ELF-1 (cell line): ENCODE data around the gene ILK.

ENCODE experiments used
- DNase-seq: peaks from one replicate; pipeline ENCODE4 v3.0.0-alpha.2; 2016; ENCODE audit warnings: low read depth, low spot score

The ILK gene

DNA sequence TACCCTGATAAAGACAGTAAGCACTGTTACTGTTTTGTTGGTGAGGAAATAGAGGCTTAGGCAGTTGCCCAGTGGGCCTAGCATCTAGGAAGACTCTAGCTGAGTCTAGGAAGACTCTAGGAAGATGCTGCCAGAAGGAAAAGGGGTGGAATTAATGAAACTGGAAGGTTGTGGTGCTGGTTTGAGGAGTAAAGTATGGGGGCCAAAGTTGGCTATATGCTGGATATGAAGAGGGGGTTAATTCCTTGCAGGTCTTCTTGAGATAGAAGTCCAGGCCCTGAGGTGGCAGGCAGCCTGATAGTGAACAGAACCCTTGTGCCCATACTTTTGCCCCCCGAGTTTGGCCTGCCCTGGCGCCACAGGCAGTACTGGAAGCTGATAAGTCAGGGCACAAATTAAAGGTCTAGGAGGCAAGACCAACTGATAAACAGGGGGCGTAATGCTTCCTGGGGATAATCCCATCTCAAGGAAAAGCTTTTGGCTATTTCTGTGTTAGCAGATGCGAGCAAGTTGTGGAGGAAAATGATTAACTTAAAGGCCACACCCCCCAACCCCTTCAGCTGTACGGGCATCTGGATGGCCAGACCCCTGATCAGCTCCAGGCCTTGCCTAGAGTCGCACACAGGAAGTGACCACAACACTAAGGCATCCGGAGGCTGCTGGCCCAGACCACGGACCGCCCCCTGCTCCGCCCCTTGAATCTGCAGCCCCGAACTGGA lies 3.1 kb downstream of the ILK start:
- peak; percentile 97 for DNase-seq

- no peak for DNase-seq
These were observed 3.7 kb downstream of the ILK start for GRCh38 chr11:6607190-6607795.

DNA sequence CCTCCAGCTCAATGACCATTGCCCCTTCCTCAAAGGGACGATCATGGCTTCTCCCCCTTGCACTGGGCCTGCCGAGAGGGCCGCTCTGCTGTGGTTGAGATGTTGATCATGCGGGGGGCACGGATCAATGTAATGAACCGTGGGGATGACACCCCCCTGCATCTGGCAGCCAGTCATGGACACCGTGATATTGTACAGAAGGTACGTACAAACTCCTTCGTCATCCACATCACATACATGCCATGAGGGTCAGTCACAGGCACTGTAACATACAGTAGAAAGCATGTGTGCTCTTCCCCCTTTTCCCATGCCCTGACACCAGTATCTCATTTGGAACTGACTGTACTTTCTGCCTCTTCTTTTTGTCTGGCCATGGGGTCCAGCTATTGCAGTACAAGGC lies 4.4 kb downstream of the ILK start:
- DNase-seq, result no peak

DNA sequence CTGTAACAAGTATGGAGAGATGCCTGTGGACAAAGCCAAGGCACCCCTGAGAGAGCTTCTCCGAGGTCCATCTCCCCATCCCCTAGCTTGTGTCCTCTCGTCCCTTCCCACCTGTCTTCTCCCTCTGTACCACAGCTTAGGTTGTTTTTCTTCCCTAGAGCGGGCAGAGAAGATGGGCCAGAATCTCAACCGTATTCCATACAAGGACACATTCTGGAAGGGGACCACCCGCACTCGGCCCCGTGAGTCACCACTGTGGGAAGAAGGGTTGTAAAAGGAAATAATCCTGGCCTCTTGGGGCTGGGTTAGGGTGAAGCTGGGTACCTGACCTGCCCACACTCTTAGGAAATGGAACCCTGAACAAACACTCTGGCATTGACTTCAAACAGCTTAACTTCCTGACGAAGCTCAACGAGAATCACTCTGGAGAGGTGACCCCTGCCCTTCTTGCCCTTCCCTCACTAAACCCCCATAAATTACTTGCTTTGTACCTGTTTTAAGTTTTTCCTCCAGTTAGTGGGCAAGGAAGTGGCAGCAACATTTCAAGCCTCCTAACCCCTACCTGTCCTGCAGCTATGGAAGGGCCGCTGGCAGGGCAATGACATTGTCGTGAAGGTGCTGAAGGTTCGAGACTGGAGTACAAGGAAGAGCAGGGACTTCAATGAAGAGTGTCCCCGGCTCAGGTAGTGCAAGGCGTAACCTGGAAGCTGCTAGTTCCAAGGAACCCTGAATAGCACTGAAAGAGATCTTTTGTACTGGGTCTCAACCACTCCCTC lies 5.3 kb downstream of the ILK start:
- DNase-seq, result no peak

DNA sequence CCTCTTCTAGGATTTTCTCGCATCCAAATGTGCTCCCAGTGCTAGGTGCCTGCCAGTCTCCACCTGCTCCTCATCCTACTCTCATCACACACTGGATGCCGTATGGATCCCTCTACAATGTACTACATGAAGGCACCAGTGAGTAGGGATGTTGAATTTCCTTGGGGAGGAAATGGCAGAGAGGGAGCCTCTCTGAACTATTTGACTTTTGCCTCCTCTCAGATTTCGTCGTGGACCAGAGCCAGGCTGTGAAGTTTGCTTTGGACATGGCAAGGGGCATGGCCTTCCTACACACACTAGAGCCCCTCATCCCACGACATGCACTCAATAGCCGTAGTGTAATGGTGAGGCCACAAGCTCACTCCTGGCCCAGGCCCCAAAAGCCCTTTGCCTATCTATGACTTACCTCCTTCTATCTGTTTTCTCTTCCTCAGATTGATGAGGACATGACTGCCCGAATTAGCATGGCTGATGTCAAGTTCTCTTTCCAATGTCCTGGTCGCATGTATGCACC lies 6.0 kb downstream of the ILK start:
- no peak for DNase-seq

GRCh38 chr11:6610591-6610990 lies 7.0 kb downstream of the ILK start:
- no peak for DNase-seq

- DNase-seq, result peak; percentile 30
These were observed 7.8 kb downstream of the ILK start for GRCh38 chr11:6611092-6611962.

DNA sequence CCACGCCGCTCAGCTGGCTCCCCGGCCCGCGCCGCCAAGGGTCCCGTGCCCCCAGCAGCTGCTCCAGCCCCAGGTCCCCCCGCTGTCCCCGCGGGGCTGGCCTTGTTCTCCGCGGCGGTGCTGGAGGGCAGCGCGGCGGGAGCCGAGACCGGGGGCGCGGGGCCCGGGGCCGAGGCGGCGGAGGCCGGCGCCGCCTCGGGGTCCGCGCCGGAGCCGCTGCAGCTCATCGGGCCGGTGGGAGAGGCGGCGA lies 8.3 kb downstream of the ILK start:
- no peak for DNase-seq

- DNase-seq, result peak; percentile 97
These were observed 8.9 kb downstream of the ILK start, which contains the start of gene TAF10 for GRCh38 chr11:6612213-6613041. Gene TAF10 (minus strand): TSS chr11:6612216. CDS start chr11:6612189, 27 bp downstream.

GRCh38 chr11:6613496-6613895 lies 9.9 kb downstream of the ILK start:
- no peak for DNase-seq

GRCh38 chr11:6614446-6614845 lies 10.9 kb downstream of the ILK start:
- no peak for DNase-seq

DNA sequence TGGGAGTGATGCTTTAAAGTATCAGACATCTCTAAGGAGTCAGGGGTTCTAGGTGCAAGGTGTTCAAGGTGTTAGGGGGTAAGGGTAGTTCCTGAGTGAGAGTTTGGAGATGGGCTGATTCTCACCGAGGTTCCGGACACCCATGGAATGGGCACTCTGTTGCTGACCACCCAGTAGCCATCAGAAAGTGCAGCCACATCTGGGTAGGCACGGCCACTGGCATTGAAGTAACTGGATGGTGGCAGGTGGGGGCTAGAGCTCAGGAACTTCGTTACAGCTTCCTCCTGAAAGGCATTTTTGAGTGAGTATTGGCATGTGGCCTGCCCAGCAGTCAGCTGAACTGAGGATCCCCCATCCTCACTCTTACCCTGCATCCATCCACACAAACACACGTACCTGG lies 11.5 kb downstream of the ILK start:
- no peak for DNase-seq

- no peak for DNase-seq
These were observed 12.5 kb downstream of the ILK start for GRCh38 chr11:6615882-6616585.

DNA sequence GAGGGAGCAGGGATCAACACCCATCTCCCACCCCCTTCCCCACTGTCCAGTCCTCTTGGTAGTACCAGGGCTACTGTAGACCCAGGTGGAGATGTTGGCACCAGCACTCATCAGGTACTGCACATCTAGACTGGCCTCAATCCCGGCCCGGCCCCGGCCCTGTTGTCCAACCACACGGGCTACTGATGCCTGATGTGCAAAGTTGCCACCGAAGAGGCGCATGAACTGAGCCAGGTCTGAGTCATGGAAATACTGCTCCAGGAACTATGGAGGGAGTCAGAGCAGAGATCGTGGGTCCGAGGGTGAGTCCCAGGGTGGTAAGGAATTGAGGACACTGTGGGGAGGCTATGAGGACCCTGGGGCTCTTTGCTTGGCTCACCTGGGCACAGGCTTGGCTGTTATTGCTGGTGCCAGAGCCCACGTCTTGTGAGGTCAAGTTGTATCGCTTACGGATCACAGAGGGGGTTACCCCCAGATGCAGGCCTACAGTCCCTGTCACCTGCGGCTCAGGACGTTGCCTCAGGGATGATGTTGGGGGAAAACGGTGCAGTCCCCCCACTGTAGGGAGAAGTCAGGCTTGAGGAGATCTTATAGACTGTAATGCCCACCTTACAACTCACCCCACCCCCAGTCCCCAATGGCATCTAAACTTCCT lies 13.1 kb downstream of the ILK start:
- no peak for DNase-seq

- no peak for DNase-seq
These were observed 13.8 kb downstream of the ILK start for GRCh38 chr11:6617315-6617781.

GRCh38 chr11:6618117-6619003 lies 14.8 kb downstream of the ILK start:
- DNase-seq, result no peak

- peak; percentile 94 for DNase-seq
These were observed 15.6 kb downstream of the ILK start, which contains the start of gene TPP1 for GRCh38 chr11:6619004-6619745. Gene TPP1 (minus strand): TSS chr11:6619422. CDS start chr11:6619400, 22 bp downstream.

- DNase-seq, result no peak
These were observed 17.1 kb downstream of the ILK start for GRCh38 chr11:6620636-6621035.
